GM21423 (cell line): ENCODE measurements around the gene GAS6.

ENCODE experiments used
- ATAC-seq: cut with Tn5 transposase; IDR thresholded peaks from one replicate; pipeline ENCODE4 v1.9.1; 2021; ENCODE audit warnings: mild to moderate bottlenecking, moderate library complexity; ENCODE audit not compliant: unreplicated experiment

Gene GAS6

GRCh38 chr13:113852536-113853517 lies 11.0 kb downstream of the GAS6 start:
- no peak for ATAC-seq

GRCh38 chr13:113851826-113852535 lies 11.9 kb downstream of the GAS6 start:
- ATAC-seq = no peak

GRCh38 chr13:113851480-113851803 lies 12.4 kb downstream of the GAS6 start:
- no peak for ATAC-seq

- ATAC-seq = no peak
Observed at GRCh38 chr13:113850722-113851479, 13.0 kb downstream of the GAS6 start.

DNA sequence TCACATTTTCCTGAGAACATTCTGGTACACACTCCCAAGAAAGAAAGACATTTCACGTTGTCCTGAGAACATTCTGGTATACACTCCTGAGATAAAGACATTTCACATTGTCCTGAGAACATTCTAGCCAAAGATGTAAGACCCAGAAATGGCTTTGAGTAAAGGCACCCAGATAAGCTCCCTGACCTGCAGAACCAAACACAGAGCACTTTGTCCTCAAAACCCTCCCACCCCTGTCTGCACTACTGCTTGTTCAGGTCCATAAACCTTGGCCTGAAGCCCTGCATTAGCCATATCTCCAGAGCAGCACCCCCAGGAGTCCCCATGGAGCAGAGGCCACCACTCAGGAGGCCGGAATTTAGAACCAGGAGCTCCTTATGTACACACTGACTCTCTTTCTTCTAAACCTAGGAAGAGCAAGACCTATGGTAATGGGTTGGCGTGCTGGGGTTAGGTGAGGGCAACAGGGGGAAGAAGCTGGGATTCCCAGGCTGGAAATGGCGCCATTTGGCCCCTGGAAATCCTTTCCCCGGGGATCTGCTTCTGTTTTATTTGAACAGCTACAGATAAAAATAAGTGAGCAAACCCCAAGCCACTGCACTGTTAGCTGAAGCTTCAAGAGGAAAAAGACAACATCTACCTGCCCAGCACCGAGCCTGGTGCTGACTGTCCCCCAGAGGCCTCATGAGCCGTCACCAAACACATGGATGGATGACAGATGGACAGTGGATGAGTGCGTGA lies 13.7 kb downstream of the GAS6 start:
- no peak for ATAC-seq

GRCh38 chr13:113849546-113849945 lies 14.3 kb downstream of the GAS6 start:
- no peak for ATAC-seq

DNA sequence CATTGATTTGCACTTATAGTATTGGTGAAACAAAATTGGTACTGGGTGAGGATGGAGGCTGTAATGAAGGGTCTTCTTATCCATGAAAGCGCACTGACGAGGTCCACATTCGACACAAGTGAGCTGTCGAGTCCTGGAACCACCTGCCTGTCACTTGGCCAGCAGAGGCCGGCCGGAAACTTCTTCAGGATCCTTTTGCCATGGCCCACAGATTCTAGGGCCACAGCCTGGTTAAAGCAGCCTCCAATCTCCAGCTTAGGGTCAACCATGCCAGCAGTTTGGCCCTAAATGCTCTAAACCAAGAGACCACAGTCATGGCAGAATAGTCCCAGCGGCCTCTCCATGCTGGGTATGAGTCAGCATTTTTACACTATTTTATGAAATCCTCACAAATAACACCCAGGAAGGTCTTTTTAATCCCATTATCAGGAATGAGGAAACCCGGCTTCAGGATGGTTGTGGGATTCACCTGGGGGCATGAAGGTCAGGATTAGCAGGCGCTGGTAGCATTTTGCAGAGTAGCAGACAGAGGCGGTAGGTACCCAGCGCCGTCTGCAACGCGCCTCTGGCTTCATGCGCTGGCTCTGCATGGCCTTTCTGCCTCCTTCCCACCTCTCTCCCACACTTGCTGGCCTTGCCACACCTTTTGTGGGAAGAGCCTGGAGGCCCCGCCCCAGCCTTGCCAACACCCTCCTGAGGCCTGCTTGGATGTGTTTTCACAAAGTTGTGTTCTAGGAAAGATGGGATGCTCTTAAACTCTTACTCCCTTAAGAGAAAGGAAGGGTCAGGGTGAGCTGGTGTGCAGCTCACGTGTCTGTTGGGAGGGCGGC lies 15.2 kb downstream of the GAS6 start:
- no peak for ATAC-seq

GRCh38 chr13:113848020-113848419 lies 15.9 kb downstream of the GAS6 start:
- no peak for ATAC-seq

DNA sequence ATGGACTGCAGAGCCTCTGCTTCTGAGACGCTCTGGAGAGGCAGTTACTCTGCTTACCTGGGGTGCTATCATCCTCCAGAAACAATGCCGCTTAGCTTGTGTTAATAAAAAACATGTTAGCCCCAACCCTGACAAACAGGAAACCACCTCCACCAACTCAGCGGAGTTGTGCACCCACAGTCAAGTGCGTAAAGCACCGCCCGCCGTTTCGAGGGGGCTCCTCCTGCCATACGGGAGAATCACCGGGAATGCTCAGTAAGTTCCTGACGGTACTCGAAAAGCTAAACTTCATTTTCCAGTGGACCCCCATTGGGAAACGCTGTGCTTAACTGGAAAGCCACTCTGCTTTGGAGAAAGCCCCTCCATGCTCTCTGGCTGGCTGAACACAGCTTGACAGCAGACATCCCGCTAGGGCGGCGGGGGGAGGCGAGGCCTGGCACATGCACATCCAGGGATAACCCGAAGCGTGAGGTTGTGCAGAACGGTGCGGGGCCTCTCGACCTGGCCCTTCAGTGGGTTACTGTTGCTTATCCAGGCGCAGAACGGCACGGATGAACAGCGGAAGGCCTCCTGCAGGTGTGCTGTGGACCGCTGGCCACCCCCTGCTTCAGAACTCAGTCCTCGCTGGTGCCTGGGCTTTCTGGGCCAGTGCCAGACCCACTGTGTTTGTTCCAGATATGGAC lies 17.1 kb downstream of the GAS6 start:
- ATAC-seq = no peak

DNA sequence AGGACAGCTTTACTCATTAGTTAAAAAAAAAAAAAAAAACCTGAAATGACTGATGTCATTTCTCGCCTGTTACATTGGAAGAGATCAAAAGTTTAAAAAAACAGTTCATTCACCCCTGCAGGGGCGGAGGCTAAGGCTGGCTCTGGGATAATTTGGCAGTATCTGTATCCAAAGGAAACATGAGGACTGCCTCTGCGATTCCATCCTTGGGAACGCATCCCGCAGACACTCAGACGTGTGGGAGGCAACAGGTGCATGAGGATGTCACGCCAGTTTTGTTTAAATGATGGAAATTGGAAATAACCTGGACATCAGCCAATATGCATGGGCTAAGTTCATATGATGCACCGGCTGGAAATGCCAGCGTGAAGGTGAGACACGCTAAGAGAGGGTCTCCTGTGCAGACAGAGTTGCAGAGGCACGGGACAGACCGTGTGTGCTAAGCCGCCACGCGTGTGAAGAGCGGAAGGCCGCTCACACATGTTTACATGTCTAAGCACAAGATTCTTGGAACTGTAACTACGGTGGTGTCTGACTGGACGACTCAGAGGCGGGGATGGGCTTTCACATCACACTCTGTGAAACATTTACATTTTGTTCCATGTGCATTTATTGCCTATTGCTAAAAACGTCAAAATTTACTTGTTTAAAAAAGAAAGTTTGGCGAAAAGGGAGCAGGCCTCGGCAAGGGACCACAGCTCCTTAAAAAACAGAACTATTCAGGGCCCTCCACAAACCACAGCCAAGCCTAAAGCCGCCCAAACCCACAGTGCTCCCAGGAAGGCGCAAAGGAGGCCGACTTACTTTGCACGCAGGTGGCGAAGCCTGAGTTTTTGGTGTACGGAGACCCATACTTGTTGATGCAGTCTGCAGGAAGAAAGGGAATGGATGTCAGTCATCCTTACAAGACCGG lies 17.9 kb downstream of the GAS6 start:
- no peak for ATAC-seq

- ATAC-seq = no peak
Observed at GRCh38 chr13:113845055-113845454, 18.8 kb downstream of the GAS6 start.

DNA sequence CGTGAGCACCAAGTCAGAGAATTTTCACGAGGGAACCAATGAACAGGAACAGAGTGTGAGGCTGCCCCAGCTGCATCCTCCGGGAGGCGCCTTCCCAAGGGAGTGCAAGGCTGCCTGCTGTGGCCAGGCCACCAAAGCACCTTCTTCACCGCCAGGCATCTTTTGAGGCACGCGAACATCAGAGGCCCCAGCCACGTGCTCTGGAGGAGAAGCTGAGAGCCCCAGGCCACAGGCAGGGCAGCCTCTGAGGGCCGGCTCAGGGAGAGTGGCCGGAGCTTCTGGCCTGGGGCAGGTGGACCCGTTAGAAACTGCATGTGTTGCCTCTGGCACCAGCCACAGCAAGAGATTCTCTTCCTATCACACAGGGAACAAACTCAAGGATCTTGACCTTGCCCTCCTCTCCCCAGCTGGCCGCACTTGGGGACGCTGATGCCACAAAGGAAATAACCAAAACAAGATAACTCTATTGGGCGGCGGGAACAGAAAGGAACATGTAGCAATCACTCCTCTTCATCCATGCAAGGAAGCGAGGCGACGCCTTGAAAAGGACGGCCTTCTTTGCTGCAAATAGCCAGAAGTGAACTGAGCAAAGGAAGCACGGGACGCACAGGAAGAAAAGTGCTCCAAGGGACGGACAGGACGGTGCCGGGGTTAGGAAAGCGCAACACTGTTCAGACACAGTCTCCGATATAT lies 19.9 kb downstream of the GAS6 start:
- no peak for ATAC-seq

- no peak for ATAC-seq
Observed at GRCh38 chr13:113843063-113843654, 20.7 kb downstream of the GAS6 start.

DNA sequence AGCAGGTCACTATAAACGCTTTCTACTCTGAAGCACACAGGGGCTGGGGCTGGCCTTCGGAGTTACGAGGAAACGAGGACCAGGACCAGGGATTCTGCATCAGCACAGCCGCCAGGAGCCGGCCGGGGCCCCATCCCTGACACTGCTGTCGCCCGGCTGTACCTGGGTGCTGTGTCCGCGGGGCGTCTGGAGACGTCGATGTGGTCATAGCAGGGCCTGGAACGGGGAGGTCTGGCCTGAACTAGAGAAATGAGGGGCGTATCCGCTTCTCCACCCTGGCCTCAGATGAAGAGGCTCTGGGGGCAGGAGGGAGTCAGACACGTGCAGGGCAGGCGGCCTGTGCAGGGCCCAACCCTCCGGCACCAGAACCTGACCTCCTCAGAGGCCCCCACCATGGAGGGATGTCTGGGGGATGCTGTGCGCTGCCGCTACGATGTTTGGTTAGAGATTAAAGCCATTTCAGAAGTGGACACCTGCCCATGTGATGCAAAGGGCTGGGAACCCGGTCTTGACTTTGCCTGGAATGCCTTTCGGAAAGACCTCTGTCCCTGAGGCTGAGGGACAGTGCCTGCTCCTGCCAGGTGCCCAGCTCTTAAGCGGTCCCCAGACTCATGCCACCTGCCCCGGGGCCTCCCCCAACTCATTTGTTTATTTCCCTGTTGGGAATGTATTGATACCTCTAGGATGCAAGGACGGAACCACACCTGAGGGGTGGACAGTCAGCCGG lies 21.4 kb downstream of the GAS6 start:
- ATAC-seq = no peak

DNA sequence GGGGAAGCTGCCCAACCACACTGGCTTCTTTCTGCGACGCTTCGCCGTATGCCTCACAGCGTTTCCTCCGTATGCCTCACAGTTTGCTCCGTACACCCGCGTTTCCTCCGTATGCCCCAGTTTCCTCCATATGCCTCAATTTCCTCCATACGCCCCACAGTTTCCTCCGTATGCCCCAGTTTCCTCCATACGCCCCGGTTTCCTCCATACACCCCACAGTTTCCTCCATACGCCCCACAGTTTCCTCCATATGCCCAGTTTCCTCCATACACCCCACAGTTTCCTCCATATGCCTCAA lies 22.6 kb downstream of the GAS6 start:
- ATAC-seq = no peak

DNA sequence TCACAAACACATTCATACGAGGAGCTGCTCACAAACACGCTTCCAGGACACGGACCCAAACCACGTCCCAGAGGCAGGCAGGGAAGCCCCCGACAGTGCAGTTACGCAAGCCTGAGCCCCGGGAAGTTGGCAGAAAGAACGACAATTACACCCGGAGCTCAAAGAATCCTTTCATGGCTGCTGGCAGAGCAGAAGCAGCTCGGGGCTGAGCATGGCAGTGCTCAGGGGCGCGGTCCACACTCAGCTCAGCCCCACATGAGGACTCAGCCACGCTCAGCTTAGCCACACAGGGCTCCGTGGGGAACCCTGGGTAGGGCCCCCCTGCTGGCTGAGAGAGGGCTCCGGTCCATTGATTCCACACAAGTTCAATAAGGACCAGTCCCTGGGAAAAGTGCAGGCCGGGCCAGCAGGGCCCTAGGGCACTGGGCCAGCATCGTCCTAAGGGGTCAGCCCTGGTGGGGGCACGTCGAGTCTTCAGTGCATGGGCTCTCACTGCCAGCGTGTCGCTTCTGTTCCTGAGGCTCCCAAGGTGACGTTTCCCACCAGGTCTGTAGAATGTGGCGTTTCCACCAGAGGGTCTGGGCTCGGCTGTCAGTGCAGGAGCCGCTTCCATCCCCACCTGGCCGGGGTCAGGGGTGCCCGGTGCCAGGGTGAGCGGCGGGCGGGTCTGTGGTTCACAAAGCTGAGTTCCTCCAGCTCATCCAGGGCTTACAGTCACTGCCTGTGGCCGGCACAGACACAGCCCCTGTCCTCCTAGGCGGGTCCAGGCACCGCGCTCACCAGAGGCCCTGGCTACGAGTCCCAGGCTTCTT lies 23.1 kb downstream of the GAS6 start:
- ATAC-seq = no peak
